HCT116 (cell line): ENCODE data around the gene COBL. TPM values are rescaled to one million over a fixed set of nuclear protein-coding genes. Genes with fewer than 3 reads are reported as not detected.

Experiments used
- ATAC-seq: fragments of 200-7000 bp; cut with Tn5 transposase; 2 replicates; pipeline ENCODE4 v1.9.1; 2020; ENCODE audit warnings: mild to moderate bottlenecking, moderate library complexity
- BruUV-seq: library from RNA; stranded (reverse); fragments of 400-500 nt; replicated peaks from 2 replicates; lab custom pipeline; 2021; lab: Mats Ljungman, UMichigan
- CTCF ChIA-PET: fragments of 300-600 bp; sonication (Branson Sonifier 250); formaldehyde crosslinking; loops from one replicate; lab custom pipeline; 2021; ENCODE audit warnings: antibody characterized with exemption; lab: Charles Lee
- POLR2A ChIA-PET: fragments of 300-600, 350-600 bp; sonication (Branson Sonifier 250); formaldehyde crosslinking; loops from one replicate; lab custom pipeline; 2021; ENCODE audit warnings: antibody characterized with exemption; lab: Charles Lee
- RAD21 ChIA-PET, 2 experiments: fragments of 300-600 bp; sonication (Branson Sonifier 250); formaldehyde crosslinking; loops; one replicate each; lab custom pipeline; 2023; ENCODE audit warnings: low total read pairs in 2 of 2; ENCODE audit not compliant: uncharacterized antibody in 2 of 2, unreplicated experiment in 2 of 2, low non-redundant PET in 1 of 2; lab: Charles Lee
- DNase-seq: peaks from one replicate; pipeline ENCODE4 v3.0.0-alpha.2; 2010; ENCODE audit warnings: low read depth, low spot score
- H2AFZ ChIP-seq: fragments of 200-600 bp; shearing (Covaris generic), sonication (generic); 2 replicates; pipeline ENCODE4 v1.6.1; 2017; ENCODE audit warnings: low read depth, mixed run types, mixed read lengths, antibody characterized with exemption, low read length; ENCODE audit not compliant: poor library complexity, severe bottlenecking
- H3K27ac ChIP-seq: 2 replicates; pipeline ENCODE4 v1.5.1; 2012; ENCODE audit warnings: low read depth, low read length
- H3K27me3 ChIP-seq: fragments of 200-600 bp; sonication (generic); 2 replicates; pipeline ENCODE4 v1.6.1; 2016; ENCODE audit warnings: mixed run types, low read length, mixed read lengths; ENCODE audit not compliant: insufficient read depth
- H3K36me3 ChIP-seq, 2 experiments: fragments of 200-500 bp in 1 of 2; fragments of 200-600 bp in 1 of 2; sonication (Bioruptor generic) in 1 of 2; sonication (generic) in 1 of 2; 2 replicates each; pipeline versions ENCODE4 v1.5.1 to v1.6.1; 2014 to 2016; ENCODE audit warnings: low read length in 2 of 2, inconsistent platforms in 1 of 2, mixed read lengths in 1 of 2, mixed run types in 1 of 2; ENCODE audit not compliant: insufficient read depth in 2 of 2, control insufficient read depth in 1 of 2
- H3K4me1 ChIP-seq, 2 experiments: fragments of 200-600 bp in 1 of 2; sonication (generic) in 1 of 2; 2 replicates each; pipeline versions ENCODE4 v1.5.1 to v1.6.1; 2012 to 2017; ENCODE audit warnings: low read length in 2 of 2, inconsistent platforms in 1 of 2, mild to moderate bottlenecking in 1 of 2, mixed read lengths in 1 of 2, mixed run types in 1 of 2, moderate library complexity in 1 of 2; ENCODE audit not compliant: insufficient read depth in 2 of 2, control insufficient read depth in 1 of 2
- H3K4me2 ChIP-seq: fragments of 200-600 bp; sonication (generic); 2 replicates; pipeline ENCODE4 v1.6.1; 2017; ENCODE audit warnings: mixed run types, low read length, mixed read lengths
- H3K4me3 ChIP-seq, 2 experiments: fragments of 200-600 bp in 1 of 2; sonication (generic) in 1 of 2; replicated peaks in 1 of 2; 2 replicates each; pipeline ENCODE4 v1.5.1; 2011 to 2016; ENCODE audit warnings: low read length in 2 of 2, control low read depth in 1 of 2, low read depth in 1 of 2, mild to moderate bottlenecking in 1 of 2, mixed read lengths in 1 of 2, mixed run types in 1 of 2
- H3K79me2 ChIP-seq: fragments of 200-600 bp; sonication (generic); 2 replicates; pipeline ENCODE4 v1.6.1; 2017; ENCODE audit warnings: mild to moderate bottlenecking, mixed run types, low read length, moderate library complexity, mixed read lengths; ENCODE audit not compliant: insufficient read depth
- H3K9ac ChIP-seq: fragments of 200-600 bp; sonication (generic); 2 replicates; pipeline ENCODE4 v1.6.1; 2016; ENCODE audit warnings: low read length, mixed read lengths
- H3K9me2 ChIP-seq: fragments of 200-600 bp; sonication (generic), shearing (Covaris generic); 2 replicates; pipeline ENCODE4 v1.6.1; 2017; ENCODE audit warnings: mixed run types, mild to moderate bottlenecking, moderate library complexity; ENCODE audit not compliant: insufficient read depth
- H3K9me3 ChIP-seq, 2 experiments: fragments of 200-500 bp in 1 of 2; fragments of 200-600 bp in 1 of 2; sonication (Bioruptor generic) in 1 of 2; sonication (generic) in 1 of 2; 2 replicates each; pipeline ENCODE4 v1.6.1; 2014 to 2017; ENCODE audit warnings: low read length in 2 of 2, mixed read lengths in 2 of 2, inconsistent platforms in 1 of 2, low read depth in 1 of 2, mild to moderate bottlenecking in 1 of 2, mixed run types in 1 of 2, moderate library complexity in 1 of 2; ENCODE audit not compliant: control insufficient read depth in 1 of 2, insufficient read depth in 1 of 2
- H4K20me1 ChIP-seq: fragments of 200-600 bp; sonication (generic), shearing (Covaris generic); 2 replicates; pipeline ENCODE4 v1.6.1; 2017; ENCODE audit warnings: mixed run types, mild to moderate bottlenecking, moderate library complexity; ENCODE audit not compliant: insufficient read depth
- ATF3 ChIP-seq: IDR thresholded peaks from 2 replicates; pipeline ENCODE4 v1.6.1; 2012
- CTCF ChIP-seq, 3 experiments: fragments of 200-600 bp in 1 of 3; sonication (generic) in 1 of 3; IDR thresholded peaks in 2 of 3; conservative IDR thresholded peaks in 1 of 3; 2 replicates each; pipeline ENCODE4 v1.5.1; 2012 to 2017; ENCODE audit warnings: low read depth in 2 of 3, low read length in 2 of 3, antibody characterized with exemption in 1 of 3, borderline replicate concordance in 1 of 3, control low read depth in 1 of 3, mild to moderate bottlenecking in 1 of 3, mixed read lengths in 1 of 3, mixed run types in 1 of 3, moderate library complexity in 1 of 3; ENCODE audit not compliant: insufficient read depth in 1 of 3
- EGR1 ChIP-seq: IDR thresholded peaks from 2 replicates; pipeline ENCODE4 v1.6.1; 2012; ENCODE audit warnings: low read depth
- ELF1 ChIP-seq: IDR thresholded peaks from 2 replicates; pipeline ENCODE4 v1.6.1; 2012; ENCODE audit warnings: low read depth, borderline replicate concordance
- EZH2 ChIP-seq: fragments of 200-600 bp; sonication (generic); IDR thresholded peaks from 2 replicates; pipeline ENCODE4 v1.6.1; 2017; ENCODE audit warnings: antibody characterized with exemption, mixed run types
- EZH2phosphoT487 ChIP-seq: fragments of 200-600 bp; IDR thresholded peaks from 2 replicates; pipeline ENCODE4 v1.6.1; 2018; ENCODE audit warnings: antibody characterized with exemption, borderline replicate concordance
- FOSL1 ChIP-seq: IDR thresholded peaks from 2 replicates; pipeline ENCODE4 v1.6.1; 2012; ENCODE audit warnings: low read depth
- JUND ChIP-seq: IDR thresholded peaks from 2 replicates; pipeline ENCODE4 v1.6.1; 2012
- MAX ChIP-seq: IDR thresholded peaks from 2 replicates; pipeline ENCODE4 v1.6.1; 2012
- POLR2A ChIP-seq: IDR thresholded peaks from 2 replicates; pipeline ENCODE4 v1.7.0; 2011; ENCODE audit warnings: borderline replicate concordance; ENCODE audit not compliant: insufficient read depth, insufficient read length; ENCODE audit errors: extremely low read depth
- POLR2AphosphoS5 ChIP-seq: IDR thresholded peaks from 2 replicates; pipeline ENCODE4 v1.6.1; 2011; ENCODE audit warnings: mild to moderate bottlenecking, low read depth, low read length, moderate library complexity
- SRF ChIP-seq: IDR thresholded peaks from 2 replicates; pipeline ENCODE4 v1.6.1; 2012; ENCODE audit warnings: low read depth
- TCF7L2 ChIP-seq: IDR thresholded peaks from 2 replicates; pipeline ENCODE4 v1.7.0; 2011; ENCODE audit warnings: borderline replicate concordance, inconsistent platforms; ENCODE audit not compliant: insufficient read depth, insufficient read length; ENCODE audit errors: extremely low read depth
- ZNF274 ChIP-seq: fragments of 200-500 bp; sonication (Bioruptor generic); IDR thresholded peaks from 2 replicates; pipeline ENCODE4 v1.6.1; 2014; ENCODE audit warnings: mild to moderate bottlenecking, low read depth, low read length, inconsistent platforms
- intact Hi-C: fragments of 100-400 bp; cut with micrococcal nuclease; formaldehyde crosslinking; loops from 2 replicates; pipeline ENCODE4 v1.10.0; 2022
- total RNA-seq: library from RNA; stranded (reverse); gene quantifications from one replicate; pipeline ENCODE4 v1.2.1, GENCODE V29; 2021; ENCODE audit not compliant: unreplicated experiment

COBL gene
- total RNA-seq, 1 experiment from 2014 or later: 19.3 TPM

GRCh38 chr7:51015581-51015980 lies 301.0 kb downstream of the COBL start:
- ChIA-PET POLR2A (no interaction called here), RAD21 (no interaction called here), CTCF (no interaction called here)
- no peak overlapping the region for H3K4me2 ChIP-seq
- H3K9me2 ChIP-seq: no peaks in the 10 kb centered on the region
- intact Hi-C loops: no loop called here
- no peaks in the 10 kb centered on the region for H3K79me2 ChIP-seq
- BruUV-seq: no TSS peak
- ATAC-seq (no peak), DNase-seq (no peak)
- H3K9ac ChIP-seq: no peak overlapping the region
- no peak overlapping the region for H3K27ac ChIP-seq
- no peaks in the 10 kb centered on the region for H3K27me3 ChIP-seq
- no peaks in the 10 kb centered on the region for H3K4me1 ChIP-seq
- no peaks in the 10 kb centered on the region for H3K9me3 ChIP-seq
- H2AFZ ChIP-seq: no peak overlapping the region
- no peaks in the 10 kb centered on the region for H3K36me3 ChIP-seq
- H4K20me1 ChIP-seq: no peaks in the 10 kb centered on the region
- H3K4me3 ChIP-seq: no peak overlapping the region
- TF ChIP-seq EZH2 (no peak), ELF1 (no peak), ATF3 (no peak), ZNF274 (no peak), EGR1 (no peak), POLR2AphosphoS5 (no peak), CTCF (IDR thresholded peaks at IDR 0.05 in 2 of 3, conservative IDR thresholded peaks at IDR 0.05 in 1 of 3; ENCODE audit: borderline replicate concordance in 1 of 3, insufficient read depth in 1 of 3, low read depth in 2 of 3, low read length in 2 of 3) (no peak), SRF (no peak), JUND (no peak), MAX (no peak), TCF7L2 (no peak), EZH2phosphoT487 (no peak), POLR2A (no peak), FOSL1 (no peak)
